ENCODE data around the gene CEMIP2.

CEMIP2 gene

GRCh38 chr9:71772726-71773125, 4.4 kb upstream of the CEMIP2 start:
- no peak for DNase-seq

- DNase-seq = no peak
Measured at GRCh38 chr9:71770170-71770569, 1.9 kb upstream of the CEMIP2 start.

- peak; percentile 15 for DNase-seq
Measured at GRCh38 chr9:71769175-71770161, 1.2 kb upstream of the CEMIP2 start.

- DNase-seq = no peak
Measured at GRCh38 chr9:71767776-71768321, 464 bp downstream of the CEMIP2 start.

- no peak for DNase-seq
Measured at GRCh38 chr9:71767163-71767775, 1.0 kb downstream of the CEMIP2 start.

- DNase-seq = no peak
Measured at GRCh38 chr9:71766663-71767062, 1.6 kb downstream of the CEMIP2 start.

- no peak for DNase-seq
Measured at GRCh38 chr9:71765693-71766092, 2.6 kb downstream of the CEMIP2 start.

GRCh38 chr9:71764891-71765290, 3.4 kb downstream of the CEMIP2 start:
- DNase-seq = no peak

- DNase-seq = no peak
Measured at GRCh38 chr9:71764463-71764862, 3.9 kb downstream of the CEMIP2 start.

GRCh38 chr9:71763832-71764231, 4.5 kb downstream of the CEMIP2 start:
- DNase-seq = no peak

GRCh38 chr9:71762900-71763653, 5.2 kb downstream of the CEMIP2 start:
- no peak for DNase-seq

- DNase-seq = no peak
Measured at GRCh38 chr9:71761938-71762353, 6.4 kb downstream of the CEMIP2 start.

- DNase-seq = no peak
Measured at GRCh38 chr9:71760901-71761300, 7.4 kb downstream of the CEMIP2 start.

- DNase-seq = no peak
Measured at GRCh38 chr9:71758785-71759184, 9.5 kb downstream of the CEMIP2 start.

GRCh38 chr9:71758277-71758676, 10.0 kb downstream of the CEMIP2 start:
- no peak for DNase-seq

- no peak for DNase-seq
Measured at GRCh38 chr9:71756753-71757152, 11.6 kb downstream of the CEMIP2 start.

- DNase-seq = no peak
Measured at GRCh38 chr9:71755869-71756268, 12.4 kb downstream of the CEMIP2 start.

- no peak for DNase-seq
Measured at GRCh38 chr9:71755230-71755629, 13.1 kb downstream of the CEMIP2 start.

GRCh38 chr9:71754151-71754550, 14.2 kb downstream of the CEMIP2 start:
- no peak for DNase-seq

- DNase-seq = no peak
Measured at GRCh38 chr9:71752928-71753327, 15.4 kb downstream of the CEMIP2 start.

- DNase-seq = no peak
Measured at GRCh38 chr9:71752352-71752751, 16.0 kb downstream of the CEMIP2 start.

- no peak for DNase-seq
Measured at GRCh38 chr9:71748280-71748743, 20.0 kb downstream of the CEMIP2 start.

- DNase-seq = no peak
Measured at GRCh38 chr9:71747576-71747975, 20.7 kb downstream of the CEMIP2 start.
